GM18909 (cell line): ENCODE measurements around the gene AKAP1.

Source experiments
- ATAC-seq: cut with Tn5 transposase; IDR thresholded peaks from one replicate; pipeline ENCODE4 v1.9.1; 2021; ENCODE audit warnings: mild to moderate bottlenecking; ENCODE audit not compliant: unreplicated experiment, poor library complexity

Gene AKAP1

GRCh38 chr17:57121308-57122042 is 36.4 kb downstream of the AKAP1 start:
- ATAC-seq = no peak

DNA sequence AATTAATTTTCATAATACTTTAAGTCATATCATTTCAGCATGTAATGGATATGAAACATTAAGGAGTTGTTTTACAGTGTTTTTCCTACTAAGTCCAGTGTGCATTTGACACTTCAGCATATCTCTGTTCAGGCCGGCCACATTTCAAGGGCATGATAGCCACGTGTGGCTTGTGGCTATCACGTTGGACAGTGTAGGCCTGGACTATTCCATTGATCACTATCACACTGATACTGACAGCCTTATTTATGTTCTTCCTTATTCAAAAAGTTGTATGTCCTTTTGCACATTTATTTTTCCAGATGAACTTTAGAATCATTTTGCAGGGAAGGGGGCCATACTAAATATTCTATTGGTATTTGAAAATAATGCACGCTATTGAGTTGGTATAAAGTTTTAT is 39.0 kb downstream of the AKAP1 start:
- no peak for ATAC-seq

GRCh38 chr17:57125406-57125805 is 40.4 kb downstream of the AKAP1 start:
- ATAC-seq = no peak

DNA sequence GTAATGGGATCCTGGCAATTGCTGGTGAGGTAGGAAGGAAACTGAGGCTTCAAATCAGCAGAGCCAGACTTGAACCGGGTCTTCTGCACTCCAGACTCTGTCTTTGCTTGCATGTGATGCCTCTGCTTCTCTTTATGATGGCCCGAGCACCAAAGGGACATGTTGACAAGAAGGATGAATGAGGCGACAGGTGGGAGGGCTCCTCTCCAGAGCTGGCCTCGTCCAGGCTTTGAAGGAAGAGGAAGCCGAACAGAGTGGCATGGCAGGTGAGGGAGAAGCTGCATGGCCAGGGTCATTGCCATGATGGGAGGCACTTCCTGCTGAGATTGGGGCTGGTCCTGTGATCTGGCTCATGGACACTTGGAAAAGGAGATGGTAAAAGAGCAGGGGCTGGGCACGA is 40.8 kb downstream of the AKAP1 start:
- no peak for ATAC-seq

DNA sequence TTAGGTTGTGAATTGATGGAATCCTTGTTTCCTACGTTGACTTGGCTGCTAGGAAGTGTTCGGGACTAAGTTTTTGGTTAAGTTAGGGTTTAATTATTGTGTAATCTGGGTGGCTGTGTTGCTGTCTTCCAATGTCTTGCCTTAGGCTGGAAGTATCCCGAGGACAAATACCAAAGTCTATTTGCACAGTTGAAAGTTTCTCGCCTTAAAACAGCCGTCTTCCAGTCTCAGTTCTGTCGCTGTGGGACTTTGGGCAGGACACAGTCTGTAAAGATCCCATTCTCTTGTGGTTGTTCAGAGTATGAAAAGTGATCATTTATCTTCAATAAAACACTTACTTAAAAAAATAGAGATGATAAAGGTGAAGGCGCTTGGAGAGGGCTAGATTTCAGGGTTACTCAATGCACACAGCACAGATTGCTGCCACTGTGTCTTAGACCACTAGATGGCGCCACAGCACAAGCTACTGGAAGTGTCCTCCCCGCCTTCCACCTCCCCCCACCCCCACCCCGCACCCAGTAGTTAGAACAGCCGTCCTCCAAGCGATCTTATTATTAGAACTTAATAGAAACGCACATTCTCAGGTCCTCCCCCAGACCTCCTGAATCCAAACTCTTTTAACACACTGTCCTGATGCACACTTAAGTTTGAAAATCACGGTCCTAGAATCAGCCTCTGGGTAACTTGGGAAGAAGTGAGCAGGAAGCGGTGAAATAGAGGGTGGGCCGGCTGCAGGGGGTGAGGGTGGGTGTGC is 45.8 kb downstream of the AKAP1 start:
- no peak for ATAC-seq

DNA sequence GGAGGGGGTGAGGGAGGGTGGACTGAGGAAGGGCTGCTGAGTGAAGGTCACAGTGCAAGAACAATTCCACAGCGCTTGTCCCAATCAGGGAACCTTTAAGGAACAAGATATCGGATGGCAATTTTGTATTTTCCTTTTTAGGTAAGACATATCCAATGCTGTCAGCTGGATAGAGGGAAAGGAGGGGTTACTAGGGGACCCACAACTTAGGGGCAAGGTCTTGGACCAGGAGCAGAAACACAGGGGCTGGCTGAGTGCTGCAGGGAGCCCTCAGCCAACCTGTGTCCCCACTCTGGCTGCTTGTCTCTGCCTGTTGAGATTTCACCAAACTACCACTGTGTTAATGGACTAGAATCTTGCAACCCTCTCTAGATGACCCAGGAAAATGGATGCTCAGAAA is 47.6 kb downstream of the AKAP1 start:
- no peak for ATAC-seq

DNA sequence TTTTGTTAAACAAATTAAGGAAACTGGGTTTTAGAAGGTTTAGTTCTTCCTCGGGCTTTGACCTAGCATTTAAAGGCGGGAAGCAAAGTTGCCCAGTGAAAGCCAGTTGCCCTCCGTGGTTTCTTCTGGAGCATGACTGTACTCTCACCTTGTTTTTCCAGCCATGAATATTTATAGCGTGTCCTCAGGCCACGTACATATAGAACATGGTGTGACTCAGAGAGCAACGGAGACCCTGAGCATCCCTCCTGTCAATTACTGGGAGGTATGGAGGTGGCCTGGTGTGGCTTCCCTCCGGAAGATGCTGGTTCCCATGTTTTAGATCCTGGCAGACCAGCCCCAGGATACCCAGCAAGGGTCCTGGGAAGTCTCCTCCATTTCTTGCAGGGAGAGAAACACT is 48.4 kb downstream of the AKAP1 start:
- no peak for ATAC-seq

DNA sequence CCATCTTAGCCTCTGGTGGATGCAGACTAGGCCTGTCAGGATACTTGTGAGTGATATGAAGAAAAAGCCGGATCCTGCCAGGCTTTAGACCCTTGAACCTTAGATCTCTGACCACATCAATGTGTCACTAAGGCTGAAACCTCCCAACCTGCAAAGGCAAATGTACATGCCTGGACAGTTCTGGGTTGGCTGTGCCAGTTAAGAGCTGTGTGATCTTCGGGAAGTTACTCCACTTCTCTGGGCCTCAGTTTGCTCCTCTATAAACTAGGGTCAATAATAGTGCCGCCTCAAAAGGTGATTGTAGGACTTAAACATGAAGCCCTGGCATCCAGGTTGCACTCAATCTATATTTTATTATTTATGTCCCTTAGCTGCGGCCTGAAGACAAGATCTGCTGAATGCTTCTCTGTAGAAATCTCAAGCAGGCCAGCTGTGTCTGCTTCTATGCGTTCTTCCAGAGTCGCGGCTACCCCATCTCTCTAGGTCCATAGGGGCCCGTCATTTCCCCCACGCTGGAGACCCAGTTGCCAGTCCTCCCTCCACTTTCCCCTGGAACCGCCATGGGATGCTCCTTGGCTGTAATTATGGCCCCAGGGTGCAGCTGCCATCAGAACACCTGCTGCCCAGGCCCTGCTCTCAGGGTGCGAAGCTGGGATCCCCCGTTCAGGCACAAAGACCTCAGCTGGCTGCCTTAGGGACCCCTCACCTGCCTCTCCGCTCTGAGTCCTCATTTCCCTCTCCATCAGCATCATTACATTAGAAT is 50.2 kb downstream of the AKAP1 start:
- no peak for ATAC-seq

GRCh38 chr17:57135789-57136291 is 50.8 kb downstream of the AKAP1 start:
- ATAC-seq = no peak

GRCh38 chr17:57136355-57136754 is 51.3 kb downstream of the AKAP1 start:
- no peak for ATAC-seq

DNA sequence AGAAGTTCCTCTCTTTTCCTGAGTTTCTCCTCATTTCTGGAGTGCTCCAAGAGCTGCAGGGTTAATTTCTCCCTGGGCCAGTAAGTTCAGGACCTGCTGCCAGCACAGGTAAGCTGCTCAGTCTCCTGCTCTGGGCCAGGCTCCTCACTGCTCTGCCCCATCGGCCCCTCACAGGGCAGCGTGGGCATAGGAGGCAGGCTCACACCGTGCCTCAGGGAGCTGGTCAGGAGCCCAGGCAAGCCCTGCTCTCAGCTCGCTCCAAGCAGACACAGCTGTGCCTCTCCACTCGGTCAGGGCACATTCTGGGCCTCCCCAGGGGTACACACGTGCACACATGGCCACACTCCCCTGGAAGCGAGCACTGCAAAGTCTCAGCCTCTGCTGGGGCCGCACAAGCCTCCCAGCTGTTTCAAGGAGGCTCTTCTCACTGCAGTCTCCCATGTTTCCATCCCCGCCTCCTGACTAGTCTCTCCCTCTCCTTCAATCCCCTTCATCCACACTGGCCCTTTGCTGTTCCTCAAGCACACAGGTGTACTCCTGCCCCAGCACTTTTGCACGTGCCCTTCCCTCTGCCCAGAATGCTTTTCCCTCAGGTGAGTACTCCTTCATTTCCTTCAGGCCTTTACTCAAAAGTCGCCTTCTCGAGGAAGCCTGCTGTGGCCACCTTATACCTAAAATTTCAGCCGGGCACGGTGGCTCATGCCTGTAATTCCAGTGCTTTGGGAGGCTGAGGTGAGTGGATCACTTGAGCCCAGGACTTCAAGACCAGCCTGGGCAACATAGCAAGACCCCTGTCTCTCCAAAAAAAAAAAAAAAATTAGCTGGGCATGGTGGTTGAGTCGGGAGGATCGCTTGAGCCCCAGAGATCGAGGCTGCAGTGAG is 53.2 kb downstream of the AKAP1 start:
- ATAC-seq = no peak

- no peak for ATAC-seq
These were observed 54.0 kb downstream of the AKAP1 start for GRCh38 chr17:57138956-57139576.

- no peak for ATAC-seq
These were observed 55.3 kb downstream of the AKAP1 start for GRCh38 chr17:57140316-57140715.

GRCh38 chr17:57142925-57143324 is 57.9 kb downstream of the AKAP1 start:
- no peak for ATAC-seq

DNA sequence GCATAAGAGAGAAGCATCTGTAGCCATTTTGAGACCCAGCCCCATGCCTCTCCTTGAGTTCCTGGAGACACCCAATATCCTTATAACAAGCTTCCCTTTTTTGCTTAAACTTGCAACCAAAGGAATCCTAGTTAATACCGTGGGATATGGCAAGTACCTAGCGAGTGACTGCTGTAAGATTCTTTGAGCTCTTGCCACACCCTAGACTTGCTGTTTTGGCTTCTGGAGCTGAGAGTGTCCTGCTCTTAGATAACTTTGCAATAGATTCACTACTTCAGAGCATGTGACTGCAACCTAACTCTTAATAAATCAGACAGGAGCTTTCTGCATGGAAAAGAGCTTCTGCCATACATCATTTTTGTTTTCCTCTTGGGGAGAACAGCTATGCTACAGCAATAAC is 58.3 kb downstream of the AKAP1 start:
- ATAC-seq = no peak

DNA sequence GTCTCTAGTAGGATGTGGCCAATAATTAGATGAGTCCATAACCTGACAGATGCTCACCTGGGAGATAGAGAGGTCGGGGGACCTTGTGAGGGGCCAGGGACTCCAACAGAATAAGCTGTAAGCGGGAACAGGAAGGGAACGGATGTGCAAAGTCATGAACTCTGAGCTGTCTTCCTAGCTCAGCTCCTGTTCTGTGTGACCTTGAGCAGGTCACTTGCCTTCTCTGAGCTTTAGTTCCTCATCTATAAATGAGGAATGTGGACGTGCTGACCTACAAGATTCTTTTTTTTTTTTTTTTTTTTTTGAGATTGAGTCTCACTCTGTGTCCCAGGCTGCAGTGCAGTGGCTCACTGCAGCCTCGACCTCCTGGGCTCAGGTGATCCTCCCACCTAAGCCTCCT is 58.9 kb downstream of the AKAP1 start:
- ATAC-seq = no peak

GRCh38 chr17:57144567-57144966 is 59.5 kb downstream of the AKAP1 start:
- ATAC-seq = no peak

DNA sequence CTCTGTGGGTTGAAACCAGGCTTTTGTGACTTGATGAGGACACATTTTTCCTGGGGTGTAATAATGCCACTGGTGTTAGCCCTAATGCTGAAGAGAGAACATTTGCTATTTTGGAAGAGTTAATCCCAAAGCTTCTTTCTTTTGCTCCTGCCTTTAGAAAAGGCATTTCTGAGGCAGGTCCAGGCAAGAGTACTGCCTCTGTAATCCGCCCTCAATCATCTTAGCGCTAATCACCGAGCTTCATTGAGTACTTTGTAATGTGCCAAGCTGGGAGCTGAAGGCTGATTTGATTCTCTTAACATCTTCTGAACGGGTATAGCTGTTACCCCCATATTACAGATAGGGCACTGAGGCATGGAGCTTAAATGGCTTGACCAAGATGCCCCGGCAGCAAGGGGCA is 60.3 kb downstream of the AKAP1 start:
- ATAC-seq = no peak

GRCh38 chr17:57146273-57146672 is 61.2 kb downstream of the AKAP1 start:
- no peak for ATAC-seq

DNA sequence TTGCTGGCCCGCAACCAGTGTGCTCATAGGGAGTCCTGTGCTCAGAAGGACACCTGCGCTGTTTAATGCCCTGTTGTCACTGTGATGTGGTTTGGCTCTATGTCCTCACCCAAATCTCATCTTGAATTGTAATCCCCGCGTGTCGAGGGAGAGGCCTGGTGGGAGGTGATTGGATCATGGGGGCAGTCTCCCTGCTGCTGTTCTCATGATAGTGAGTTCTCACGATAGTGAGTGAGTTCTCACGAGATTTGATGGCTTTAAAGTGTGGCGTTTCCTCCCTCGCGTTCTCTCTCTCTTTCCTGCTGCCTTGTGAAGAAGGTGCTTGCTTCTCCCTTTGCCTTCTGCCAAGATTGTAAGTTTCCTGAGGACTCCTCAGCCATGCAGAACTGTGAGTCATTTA is 66.8 kb downstream of the AKAP1 start:
- no peak for ATAC-seq
